Loucy (cell line): ENCODE data around the gene LDLRAD4.

Source experiments
- H2AFZ ChIP-seq: fragments of 200-600 bp; sonication (generic); 2 replicates; pipeline ENCODE4 v1.6.0; 2016; ENCODE audit warnings: antibody characterized with exemption, mild to moderate bottlenecking, low read length, moderate library complexity
- H3F3A ChIP-seq: fragments of 200-600 bp; 2 replicates; pipeline ENCODE4 v1.6.0; 2016; ENCODE audit warnings: antibody characterized with exemption, low read depth, mild to moderate bottlenecking
- H3K27me3 ChIP-seq: fragments of 200-600 bp; sonication (generic); 2 replicates; pipeline ENCODE4 v1.6.1; 2014; ENCODE audit warnings: low read length, mild to moderate bottlenecking; ENCODE audit not compliant: insufficient read depth, poor library complexity, severe bottlenecking
- H3K36me3 ChIP-seq: fragments of 200-600 bp; sonication (generic); 2 replicates; pipeline ENCODE4 v1.6.1; 2016; ENCODE audit warnings: low read length; ENCODE audit not compliant: insufficient read depth
- H3K4me1 ChIP-seq: fragments of 200-600 bp; sonication (generic); 2 replicates; pipeline ENCODE4 v1.5.1; 2014; ENCODE audit warnings: low read length, mild to moderate bottlenecking; ENCODE audit not compliant: insufficient read depth, poor library complexity, severe bottlenecking
- H3K4me2 ChIP-seq: fragments of 200-600 bp; sonication (generic); 2 replicates; pipeline ENCODE4 v1.6.0; 2014; ENCODE audit warnings: antibody characterized with exemption, low read length, low read depth, mild to moderate bottlenecking; ENCODE audit not compliant: poor library complexity, severe bottlenecking
- H3K4me3 ChIP-seq: fragments of 200-600 bp; sonication (generic); 2 replicates; pipeline ENCODE4 v1.5.1; 2014; ENCODE audit warnings: low read length, mild to moderate bottlenecking, mixed read lengths; ENCODE audit not compliant: poor library complexity, severe bottlenecking
- H3K79me2 ChIP-seq: fragments of 200-600 bp; sonication (generic); 2 replicates; pipeline ENCODE4 v1.6.1; 2014; ENCODE audit warnings: low read length; ENCODE audit not compliant: insufficient read depth
- H3K9ac ChIP-seq: fragments of 200-600 bp; sonication (generic); 2 replicates; pipeline ENCODE4 v1.6.0; 2014; ENCODE audit warnings: mild to moderate bottlenecking, low read depth, low read length, moderate library complexity; ENCODE audit not compliant: poor library complexity, severe bottlenecking
- H3K9me2 ChIP-seq: fragments of 200-600 bp; sonication (generic); replicated peaks from 2 replicates; pipeline ENCODE4 v1.6.1; 2016; ENCODE audit warnings: low read depth, low read length, mixed read lengths
- H3K9me3 ChIP-seq: fragments of 200-600 bp; sonication (generic); 2 replicates; pipeline ENCODE4 v1.6.1; 2014; ENCODE audit warnings: mild to moderate bottlenecking, antibody characterized with exemption, low read length, low read depth; ENCODE audit not compliant: insufficient read depth
- H4K20me1 ChIP-seq: fragments of 200-600 bp; sonication (generic); 2 replicates; pipeline ENCODE4 v1.6.0; 2014; ENCODE audit warnings: antibody characterized with exemption, low read length, mild to moderate bottlenecking; ENCODE audit not compliant: insufficient read depth, poor library complexity, severe bottlenecking
- EZH2phosphoT487 ChIP-seq: fragments of 200-600 bp; IDR thresholded peaks from 2 replicates; pipeline ENCODE4 v1.6.1; 2018; ENCODE audit warnings: antibody characterized with exemption, mild to moderate bottlenecking, moderate library complexity, borderline replicate concordance
- TF ChIP-seq, protein P1 (sequence below): fragments of 200-600 bp; sonication (generic); conservative IDR thresholded peaks from 2 replicates; pipeline ENCODE4 v1.5.1; 2014; ENCODE audit warnings: mild to moderate bottlenecking, antibody characterized with exemption, low read length

Gene LDLRAD4

DNA sequence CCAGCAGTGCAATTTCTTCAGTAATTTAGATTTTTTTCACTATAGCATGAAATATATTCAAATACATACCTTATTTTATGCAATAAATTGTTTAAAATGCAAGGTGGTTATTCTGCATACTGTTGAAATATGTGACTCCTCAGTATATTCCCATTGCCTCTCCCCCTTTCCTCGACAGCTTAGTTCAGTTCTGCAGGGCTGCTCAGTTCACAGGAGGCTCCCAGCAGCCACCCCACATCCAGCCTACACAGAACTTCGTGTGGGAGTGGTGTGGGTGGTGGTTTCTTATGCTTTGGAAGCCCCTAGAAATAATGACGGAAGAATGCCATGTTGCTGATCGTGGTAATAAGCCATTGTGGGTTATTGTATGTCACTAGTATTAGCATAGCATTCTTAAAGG lies 428.1 kb downstream of the LDLRAD4 start:
- TF ChIP-seq EZH2phosphoT487, result no peak
- TF ChIP-seq, protein P1, sequence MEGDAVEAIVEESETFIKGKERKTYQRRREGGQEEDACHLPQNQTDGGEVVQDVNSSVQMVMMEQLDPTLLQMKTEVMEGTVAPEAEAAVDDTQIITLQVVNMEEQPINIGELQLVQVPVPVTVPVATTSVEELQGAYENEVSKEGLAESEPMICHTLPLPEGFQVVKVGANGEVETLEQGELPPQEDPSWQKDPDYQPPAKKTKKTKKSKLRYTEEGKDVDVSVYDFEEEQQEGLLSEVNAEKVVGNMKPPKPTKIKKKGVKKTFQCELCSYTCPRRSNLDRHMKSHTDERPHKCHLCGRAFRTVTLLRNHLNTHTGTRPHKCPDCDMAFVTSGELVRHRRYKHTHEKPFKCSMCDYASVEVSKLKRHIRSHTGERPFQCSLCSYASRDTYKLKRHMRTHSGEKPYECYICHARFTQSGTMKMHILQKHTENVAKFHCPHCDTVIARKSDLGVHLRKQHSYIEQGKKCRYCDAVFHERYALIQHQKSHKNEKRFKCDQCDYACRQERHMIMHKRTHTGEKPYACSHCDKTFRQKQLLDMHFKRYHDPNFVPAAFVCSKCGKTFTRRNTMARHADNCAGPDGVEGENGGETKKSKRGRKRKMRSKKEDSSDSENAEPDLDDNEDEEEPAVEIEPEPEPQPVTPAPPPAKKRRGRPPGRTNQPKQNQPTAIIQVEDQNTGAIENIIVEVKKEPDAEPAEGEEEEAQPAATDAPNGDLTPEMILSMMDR, result no peak
- Histone ChIP-seq H3K4me3 (no peak overlapping the region), H3K4me1 (no peaks in the 10 kb centered on the region), H3F3A (no peaks in the 10 kb centered on the region), H3K9ac (no peak overlapping the region), H3K9me3 (no peaks in the 10 kb centered on the region), H4K20me1 (no peaks in the 10 kb centered on the region), H3K27me3 (no peaks in the 10 kb centered on the region), H3K79me2 (no peaks in the 10 kb centered on the region), H3K36me3 (peaks cover 41% of the 10 kb centered on the region; the same call in 1 of the 2 replicates), H3K4me2 (no peak overlapping the region), H2AFZ (no peak overlapping the region), H3K9me2 (no peaks in the 10 kb centered on the region)

GRCh38 chr18:13647761-13648160 lies 429.2 kb downstream of the LDLRAD4 start:
- no peaks in the 10 kb centered on the region for H3F3A ChIP-seq
- no peaks in the 10 kb centered on the region for H3K79me2 ChIP-seq
- H4K20me1 ChIP-seq, result no peaks in the 10 kb centered on the region
- H3K36me3 ChIP-seq, result peaks cover 41% of the 10 kb centered on the region; the same call in 1 of the 2 replicates
- H3K4me2 ChIP-seq, result no peak overlapping the region
- TF ChIP-seq EZH2phosphoT487, result no peak
- TF ChIP-seq, protein P1, result no peak
- H2AFZ ChIP-seq, result no peak overlapping the region
- no peaks in the 10 kb centered on the region for H3K4me1 ChIP-seq
- no peak overlapping the region for H3K4me3 ChIP-seq
- H3K9me3 ChIP-seq, result no peaks in the 10 kb centered on the region
- H3K9ac ChIP-seq, result no peak overlapping the region
- H3K27me3 ChIP-seq, result no peaks in the 10 kb centered on the region
- no peaks in the 10 kb centered on the region for H3K9me2 ChIP-seq

DNA sequence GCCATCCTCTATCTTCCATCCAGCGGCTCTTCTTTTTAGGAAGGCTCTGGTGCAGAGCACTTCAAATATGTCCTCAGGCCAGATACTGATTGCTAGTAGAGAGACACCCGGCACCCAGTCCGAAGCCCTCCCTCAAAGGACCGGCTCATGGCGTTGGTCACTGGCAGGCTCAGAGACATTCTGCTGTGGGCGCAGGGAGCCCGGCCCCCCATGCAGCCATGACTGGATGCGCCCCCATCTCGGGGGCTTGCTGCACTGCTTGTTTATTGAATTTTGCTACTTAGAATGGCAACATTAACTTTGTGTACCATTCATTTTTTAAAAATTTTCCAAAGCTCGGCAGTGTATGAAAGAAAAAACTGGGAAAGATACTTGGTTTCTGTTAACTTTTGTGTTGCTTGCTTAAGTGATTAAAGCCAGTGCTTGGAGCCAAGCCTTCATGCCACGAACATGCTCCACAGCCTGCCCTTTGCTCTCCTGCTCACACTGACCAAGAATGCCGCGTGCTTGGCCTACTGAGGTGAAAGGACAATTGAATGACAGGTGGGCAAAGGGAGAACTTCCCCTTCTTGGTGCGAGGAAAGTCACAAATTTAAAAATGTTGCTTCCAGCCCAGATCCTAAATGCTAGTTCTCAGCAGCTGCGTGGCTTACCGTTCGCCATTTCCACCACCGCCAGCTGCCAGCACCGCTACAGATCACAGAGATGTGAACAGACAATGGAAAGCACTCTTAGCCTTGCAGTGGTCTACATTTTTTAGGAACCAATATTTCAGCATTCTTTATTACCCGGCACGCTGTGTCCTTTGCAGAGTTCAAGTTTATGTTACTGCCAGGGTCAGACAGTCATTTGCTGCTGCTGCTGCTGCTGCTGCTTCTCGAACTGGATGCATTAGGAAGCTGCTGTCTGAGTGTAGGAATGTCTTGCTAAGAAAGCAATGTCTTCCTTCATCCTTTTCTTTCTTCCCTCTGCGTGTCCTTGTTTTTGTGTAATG lies 431.1 kb downstream of the LDLRAD4 start:
- Histone ChIP-seq H3K36me3 (peaks cover 32% of the 10 kb centered on the region; the same call in 1 of the 2 replicates), H3K79me2 (no peaks in the 10 kb centered on the region), H3K4me1 (no peaks in the 10 kb centered on the region), H3K4me3 (no peak overlapping the region), H3K9me2 (no peaks in the 10 kb centered on the region), H3F3A (no peaks in the 10 kb centered on the region), H3K27me3 (no peaks in the 10 kb centered on the region), H2AFZ (no peak overlapping the region), H3K4me2 (no peak overlapping the region), H3K9me3 (no peaks in the 10 kb centered on the region), H3K9ac (no peak overlapping the region), H4K20me1 (no peaks in the 10 kb centered on the region)
- TF ChIP-seq EZH2phosphoT487, result no peak
- TF ChIP-seq, protein P1, result no peak
